HepG2 (cell line): ENCODE data around the gene GLT1D1. TPM values are rescaled to one million over a fixed set of nuclear protein-coding genes. Genes with fewer than 3 reads are reported as not detected.
"Not testable (repeated sequence)": the region's sequence is repeated elsewhere in the genome, so short reads cannot be mapped to it uniquely, and the experiment has no call there.

Experiments used
- ATAC-seq: fragments of 200-7000 bp; cut with Tn5 transposase; 3 replicates; pipeline ENCODE4 v1.9.1; 2020; ENCODE audit warnings: mild to moderate bottlenecking, moderate library complexity
- BruUV-seq: library from RNA; stranded (reverse); fragments of 400-500 nt; replicated peaks from 2 replicates; lab custom pipeline; 2021; lab: Mats Ljungman, UMichigan
- CTCF ChIA-PET: fragments of 300-600 bp; formaldehyde crosslinking; extraction: SDS; loops from one replicate; lab custom pipeline; 2021; ENCODE audit warnings: low total read pairs, inconsistent platforms, low intra/inter-chr PET ratio; lab: Yijun Ruan, JAX
- POLR2A ChIA-PET: fragments of 350-600 bp; sonication (Branson Sonifier 250); formaldehyde crosslinking; loops from one replicate; lab custom pipeline; 2020; ENCODE audit warnings: antibody characterized with exemption, inconsistent platforms; lab: Yijun Ruan, JAX
- DNase-seq: peaks from one replicate; pipeline ENCODE4 v3.0.0-alpha.2; 2015; ENCODE audit warnings: low spot score
- FAIRE-seq: peaks from 3 replicates; lab custom pipeline; 2011; peaks lifted over from hg19 to GRCh38; lab: Jason Lieb, UNC
- H2AFZ ChIP-seq: one replicate; pipeline ENCODE4 v1.6.1; 2011; ENCODE audit warnings: low read length, inconsistent platforms
- H3K27ac ChIP-seq: fragments of 300-600 bp; 3 replicates; pipeline ENCODE4 v1.8.0; 2011; ENCODE audit warnings: mixed run types, mild to moderate bottlenecking, mixed read lengths, low read length, inconsistent platforms; ENCODE audit not compliant: insufficient read depth; ENCODE audit errors: extremely low read length
- H3K27me3 ChIP-seq, 2 experiments: fragments of 200-600 bp in 1 of 2; 2 replicates in 1 of 2; 3 replicates in 1 of 2; pipeline versions ENCODE4 v1.6.0 to v1.8.0; 2011; ENCODE audit warnings: low read length in 2 of 2, mild to moderate bottlenecking in 2 of 2, moderate library complexity in 2 of 2, inconsistent platforms in 1 of 2; ENCODE audit not compliant: insufficient read depth in 2 of 2, control insufficient read depth in 1 of 2
- H3K36me3 ChIP-seq, 2 experiments: fragments of 200-600 bp in 1 of 2; replicated peaks in 1 of 2; 2 replicates in 1 of 2; 3 replicates in 1 of 2; pipeline versions ENCODE4 v1.5.1 to v1.8.0; 2011; ENCODE audit warnings: low read length in 2 of 2, inconsistent platforms in 1 of 2; ENCODE audit not compliant: insufficient read depth in 2 of 2, control insufficient read depth in 1 of 2
- H3K4me1 ChIP-seq: 2 replicates; pipeline ENCODE4 v1.5.1; 2012; ENCODE audit warnings: low read length, inconsistent platforms; ENCODE audit not compliant: insufficient read depth
- H3K4me2 ChIP-seq: 2 replicates; pipeline ENCODE4 v1.6.0; 2011; ENCODE audit warnings: low read depth, low read length, inconsistent platforms
- H3K4me3 ChIP-seq, 3 experiments: fragments of 200-600 bp in 1 of 3; sonication (generic), shearing (Covaris generic) in 1 of 3; replicated peaks in 1 of 3; 2 replicates each; pipeline ENCODE4 v1.5.1; 2011 to 2016; ENCODE audit warnings: low read length in 3 of 3, inconsistent platforms in 2 of 3, low read depth in 2 of 3, mild to moderate bottlenecking in 2 of 3, control low read depth in 1 of 3, mixed read lengths in 1 of 3; ENCODE audit not compliant: insufficient read depth in 1 of 3
- H3K79me2 ChIP-seq: one replicate; pipeline ENCODE4 v1.6.1; 2011; ENCODE audit warnings: low read length, inconsistent platforms; ENCODE audit not compliant: insufficient read depth
- H3K9ac ChIP-seq: 2 replicates; pipeline ENCODE4 v1.6.0; 2011; ENCODE audit warnings: mild to moderate bottlenecking, low read depth, low read length, inconsistent platforms; ENCODE audit not compliant: insufficient read depth
- H3K9me3 ChIP-seq: 2 replicates; pipeline ENCODE4 v1.5.1; 2012; ENCODE audit warnings: mild to moderate bottlenecking, low read length
- H4K20me1 ChIP-seq: 2 replicates; pipeline ENCODE4 v1.6.0; 2011; ENCODE audit warnings: inconsistent platforms, mild to moderate bottlenecking, low read length, moderate library complexity; ENCODE audit not compliant: insufficient read depth
- E2F2 ChIP-seq: sonication (generic); formaldehyde crosslinking; IDR thresholded peaks from 2 replicates; pipeline ENCODE4 v1.4.0; 2020; ENCODE audit warnings: missing genetic modification reagents, borderline replicate concordance
- EED ChIP-seq: sonication (generic); formaldehyde crosslinking; IDR thresholded peaks from 2 replicates; pipeline ENCODE4 v1.5.0; 2020; ENCODE audit warnings: mild to moderate bottlenecking, missing genetic modification reagents
- KMT2A ChIP-seq: sonication (generic); formaldehyde crosslinking; IDR thresholded peaks from 2 replicates; pipeline ENCODE4 v1.4.0; 2020; ENCODE audit warnings: missing genetic modification reagents
- NBN ChIP-seq: fragments of 450-650 bp; conservative IDR thresholded peaks from 2 replicates; pipeline ENCODE4 v1.6.1; 2017
- TARDBP ChIP-seq: sonication (generic); formaldehyde crosslinking; IDR thresholded peaks from 2 replicates; pipeline ENCODE4 v1.8.0; 2022; ENCODE audit warnings: mild to moderate bottlenecking, missing genetic modification reagents
- THAP8 ChIP-seq: sonication (generic); formaldehyde crosslinking; IDR thresholded peaks from 2 replicates; pipeline ENCODE4 v1.5.1; 2020; ENCODE audit warnings: missing genetic modification reagents, mild to moderate bottlenecking, borderline replicate concordance
- ZBTB46 ChIP-seq: sonication (generic); formaldehyde crosslinking; IDR thresholded peaks from 2 replicates; pipeline ENCODE4 v1.4.0; 2020; ENCODE audit warnings: mild to moderate bottlenecking, missing genetic modification reagents, borderline replicate concordance
- ZNF280B ChIP-seq: sonication (generic); formaldehyde crosslinking; IDR thresholded peaks from 2 replicates; pipeline ENCODE4 v1.5.0; 2020; ENCODE audit warnings: missing genetic modification reagents, mild to moderate bottlenecking, borderline replicate concordance
- ZNF772 ChIP-seq: sonication (generic); formaldehyde crosslinking; IDR thresholded peaks from 2 replicates; pipeline ENCODE4 v1.5.0; 2020; ENCODE audit warnings: mild to moderate bottlenecking, missing genetic modification reagents
- ZSCAN21 ChIP-seq: sonication (generic); formaldehyde crosslinking; IDR thresholded peaks from 2 replicates; pipeline ENCODE4 v1.8.0; 2022; ENCODE audit warnings: mild to moderate bottlenecking, missing genetic modification reagents, moderate library complexity, borderline replicate concordance
- WGBS: methylation state at CpG from one replicate; pipeline ENCODE4 v1.1.6; 2017; ENCODE audit warnings: low lambda C conversion rate; 5-methylcytosine and 5-hydroxymethylcytosine counted together
- in situ Hi-C: cut with HindIII; loops from 2 replicates; pipeline ENCODE4 v1.10.0; 2017; ENCODE audit warnings: low pct_unique_long_range_greater_than_20kb; ENCODE audit not compliant: extremely low pct_ligation_motif_present
- intact Hi-C: fragments of 100-400 bp; cut with micrococcal nuclease; formaldehyde crosslinking; loops from one replicate; pipeline ENCODE4 v1.10.0; 2022; ENCODE audit not compliant: unreplicated experiment
- polyA plus RNA-seq, 8 experiments: library from polyadenylated mRNA; depleted of rRNA in 3 of 8; stranded (reverse) in 7 of 8; unstranded in 1 of 8; fragments of >200 nt; fragmentation: Illumina TruSeq in 4 of 8; extraction: Trizol in 4 of 8; gene quantifications; 2 replicates each; pipeline versions ENCODE4 v1.2.1 to v1.2.3, GENCODE V29; 2011 to 2016; ENCODE audit warnings: low read depth in 4 of 8, missing spikeins in 1 of 8, mixed read lengths in 1 of 8; ENCODE audit not compliant: insufficient read depth in 1 of 8
- total RNA-seq, 5 experiments: library from RNA; depleted of rRNA; stranded (reverse); fragments of >200 nt; fragmentation: Illumina TruSeq; extraction: Trizol; gene quantifications; 2 replicates each; pipeline ENCODE4 v1.2.3, GENCODE V29; 2016; ENCODE audit warnings: low read depth in 1 of 5

Gene GLT1D1
- total and polyA plus RNA-seq, 2 of the 13 experiments (the other 11 are each of a cell fraction or from before 2014, with no cell fraction given): 0.09 to 0.17 TPM

GRCh38 chr12:128804762-128805161 lies 48.5 kb upstream of the GLT1D1 start (continued):
- TF ChIP-seq TARDBP (CRISPR knock-in tag): no peak
- TF ChIP-seq, all 625 proteins: peak for 0

- FAIRE-seq, H3K4me3 ChIP-seq, BruUV-seq, H3K4me1 ChIP-seq, in situ Hi-C loops, H2AFZ ChIP-seq, intact Hi-C loops, H3K9me3 ChIP-seq, H3K27ac ChIP-seq, H4K20me1 ChIP-seq, ATAC-seq, H3K9ac ChIP-seq, H3K4me2 ChIP-seq, CTCF ChIA-PET, H3K27me3 ChIP-seq, H3K79me2 ChIP-seq, DNase-seq: not testable (repeated sequence)
- peaks cover 14 to 62% of the 10 kb centered on the region in 2 experiments for H3K36me3 ChIP-seq
- POLR2A ChIA-PET: interaction anchor here (1.7 kb wide), 1 partner anchor 19 kb away, joined by 6 read pairs; no protein-coding TSS in a partner anchor
- WGBS: 99% methylated on average over 5 of the region's 5 CpGs
These were observed 47.9 kb upstream of the GLT1D1 start for GRCh38 chr12:128805406-128805805.

- Histone ChIP-seq H3K9me3 (no peaks in the 10 kb centered on the region), H3K27ac (no peak overlapping the region), H4K20me1 (0 out of 2 replicates have a peak, but pooled peaks cover 5% of the 10 kb centered on the region), H2AFZ (no peak overlapping the region), H3K4me3 (no peak overlapping the region), H3K4me2 (no peak overlapping the region), H3K36me3 (peaks cover 13 to 56% of the 10 kb centered on the region in 2 experiments; a peak in 4 of 5 replicates), H3K9ac (no peak overlapping the region), H3K79me2 (peaks cover 7% of the 10 kb centered on the region), H3K27me3 (no peaks in the 10 kb centered on the region), H3K4me1 (no peaks in the 10 kb centered on the region)
- no peak for FAIRE-seq
- intact Hi-C loops (no loop called here), in situ Hi-C loops (no loop called here)
- ATAC-seq: no peak
- CTCF ChIA-PET: no interaction called here
- POLR2A ChIA-PET: interaction anchor here (1.7 kb wide), 1 partner anchor 18 kb away, joined by 6 read pairs; no protein-coding TSS in a partner anchor
- no peak for DNase-seq
- 91% methylated on average over 9 of the region's 9 CpGs for WGBS
- no TSS peak for BruUV-seq
- no peak for TF ChIP-seq ZBTB46 (CRISPR knock-in tag)
- no peak for TF ChIP-seq NBN
- TF ChIP-seq EED: no peak
- no peak for TF ChIP-seq THAP8 (CRISPR knock-in tag)
- TF ChIP-seq ZNF772: no peak
- no peak for TF ChIP-seq ZSCAN21 (CRISPR knock-in tag)
- no peak for TF ChIP-seq KMT2A (CRISPR knock-in tag)
- TF ChIP-seq E2F2 (CRISPR knock-in tag): no peak
- TF ChIP-seq ZNF280B: no peak
These were observed 46.7 kb upstream of the GLT1D1 start for GRCh38 chr12:128806573-128806972.
